ENCODE data around the gene RBM17.

RBM17 gene

GRCh38 chr10:6151087-6151977, 62.5 kb downstream of the RBM17 start:
- Histone ChIP-seq H3K4me3 (replicated peaks; ENCODE audit: insufficient read depth, low read length) (peak overlapping the region; percentile 6; the same call in 1 of the 2 replicates), H3K27me3 (ENCODE audit: insufficient read depth, poor library complexity, severe bottlenecking) (no peaks in the 10 kb centered on the region), H3K27ac (replicated peaks) (peak overlapping the region; percentile 67)
- no peak for TF ChIP-seq GABPA (IDR thresholded peaks at IDR 0.05; ENCODE audit: low read depth)
- TF ChIP-seq, protein P1, sequence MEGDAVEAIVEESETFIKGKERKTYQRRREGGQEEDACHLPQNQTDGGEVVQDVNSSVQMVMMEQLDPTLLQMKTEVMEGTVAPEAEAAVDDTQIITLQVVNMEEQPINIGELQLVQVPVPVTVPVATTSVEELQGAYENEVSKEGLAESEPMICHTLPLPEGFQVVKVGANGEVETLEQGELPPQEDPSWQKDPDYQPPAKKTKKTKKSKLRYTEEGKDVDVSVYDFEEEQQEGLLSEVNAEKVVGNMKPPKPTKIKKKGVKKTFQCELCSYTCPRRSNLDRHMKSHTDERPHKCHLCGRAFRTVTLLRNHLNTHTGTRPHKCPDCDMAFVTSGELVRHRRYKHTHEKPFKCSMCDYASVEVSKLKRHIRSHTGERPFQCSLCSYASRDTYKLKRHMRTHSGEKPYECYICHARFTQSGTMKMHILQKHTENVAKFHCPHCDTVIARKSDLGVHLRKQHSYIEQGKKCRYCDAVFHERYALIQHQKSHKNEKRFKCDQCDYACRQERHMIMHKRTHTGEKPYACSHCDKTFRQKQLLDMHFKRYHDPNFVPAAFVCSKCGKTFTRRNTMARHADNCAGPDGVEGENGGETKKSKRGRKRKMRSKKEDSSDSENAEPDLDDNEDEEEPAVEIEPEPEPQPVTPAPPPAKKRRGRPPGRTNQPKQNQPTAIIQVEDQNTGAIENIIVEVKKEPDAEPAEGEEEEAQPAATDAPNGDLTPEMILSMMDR (IDR thresholded peaks at IDR 0.05; ENCODE audit: insufficient read depth, low read length): peak; percentile 20
- TF ChIP-seq, protein P2, sequence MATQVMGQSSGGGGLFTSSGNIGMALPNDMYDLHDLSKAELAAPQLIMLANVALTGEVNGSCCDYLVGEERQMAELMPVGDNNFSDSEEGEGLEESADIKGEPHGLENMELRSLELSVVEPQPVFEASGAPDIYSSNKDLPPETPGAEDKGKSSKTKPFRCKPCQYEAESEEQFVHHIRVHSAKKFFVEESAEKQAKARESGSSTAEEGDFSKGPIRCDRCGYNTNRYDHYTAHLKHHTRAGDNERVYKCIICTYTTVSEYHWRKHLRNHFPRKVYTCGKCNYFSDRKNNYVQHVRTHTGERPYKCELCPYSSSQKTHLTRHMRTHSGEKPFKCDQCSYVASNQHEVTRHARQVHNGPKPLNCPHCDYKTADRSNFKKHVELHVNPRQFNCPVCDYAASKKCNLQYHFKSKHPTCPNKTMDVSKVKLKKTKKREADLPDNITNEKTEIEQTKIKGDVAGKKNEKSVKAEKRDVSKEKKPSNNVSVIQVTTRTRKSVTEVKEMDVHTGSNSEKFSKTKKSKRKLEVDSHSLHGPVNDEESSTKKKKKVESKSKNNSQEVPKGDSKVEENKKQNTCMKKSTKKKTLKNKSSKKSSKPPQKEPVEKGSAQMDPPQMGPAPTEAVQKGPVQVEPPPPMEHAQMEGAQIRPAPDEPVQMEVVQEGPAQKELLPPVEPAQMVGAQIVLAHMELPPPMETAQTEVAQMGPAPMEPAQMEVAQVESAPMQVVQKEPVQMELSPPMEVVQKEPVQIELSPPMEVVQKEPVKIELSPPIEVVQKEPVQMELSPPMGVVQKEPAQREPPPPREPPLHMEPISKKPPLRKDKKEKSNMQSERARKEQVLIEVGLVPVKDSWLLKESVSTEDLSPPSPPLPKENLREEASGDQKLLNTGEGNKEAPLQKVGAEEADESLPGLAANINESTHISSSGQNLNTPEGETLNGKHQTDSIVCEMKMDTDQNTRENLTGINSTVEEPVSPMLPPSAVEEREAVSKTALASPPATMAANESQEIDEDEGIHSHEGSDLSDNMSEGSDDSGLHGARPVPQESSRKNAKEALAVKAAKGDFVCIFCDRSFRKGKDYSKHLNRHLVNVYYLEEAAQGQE (IDR thresholded peaks at IDR 0.05; ENCODE audit: insufficient replicate concordance, low read depth): no peak
- TF ChIP-seq POLR2AphosphoS5 (IDR thresholded peaks at IDR 0.05; ENCODE audit: low read depth): no peak
- TF ChIP-seq SPI1 (IDR thresholded peaks at IDR 0.05; ENCODE audit: borderline replicate concordance, low read depth): peak; percentile 82
- DNase-seq (ENCODE audit: low read depth in 1 of 2, low spot score in 1 of 2): peak; percentile 59 to 80

DNA sequence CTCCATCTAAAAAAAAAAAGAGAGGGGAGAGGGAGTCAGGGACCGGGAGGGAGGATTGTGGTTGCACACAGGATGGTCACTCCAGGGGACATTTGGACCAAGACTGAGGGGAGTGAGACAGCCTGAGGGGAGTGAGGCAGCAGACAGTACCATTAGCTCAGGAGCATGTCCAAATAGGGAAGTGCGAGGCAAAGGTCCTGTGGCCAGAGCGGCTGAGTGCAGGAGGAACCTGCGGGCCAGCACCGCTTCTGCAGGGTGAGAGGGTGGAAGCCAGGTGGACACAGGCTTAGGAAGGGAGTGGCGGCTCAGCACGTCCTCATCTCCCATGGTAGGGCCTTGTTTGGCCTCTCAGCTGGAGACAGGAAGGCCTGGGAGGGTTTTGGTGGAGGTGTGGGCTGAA, 65.0 kb downstream of the RBM17 start:
- Histone ChIP-seq H3K27ac (replicated peaks) (no peak overlapping the region), H3K27me3 (ENCODE audit: insufficient read depth, poor library complexity, severe bottlenecking) (no peaks in the 10 kb centered on the region), H3K4me3 (replicated peaks; ENCODE audit: insufficient read depth, low read length) (no peak overlapping the region)
- DNase-seq (ENCODE audit: low read depth in 1 of 2, low spot score in 1 of 2): no peak
- no peak for TF ChIP-seq SPI1 (IDR thresholded peaks at IDR 0.05; ENCODE audit: borderline replicate concordance, low read depth)
- TF ChIP-seq, protein P2 (IDR thresholded peaks at IDR 0.05; ENCODE audit: insufficient replicate concordance, low read depth): no peak
- no peak for TF ChIP-seq POLR2AphosphoS5 (IDR thresholded peaks at IDR 0.05; ENCODE audit: low read depth)
- TF ChIP-seq GABPA (IDR thresholded peaks at IDR 0.05; ENCODE audit: low read depth): no peak
- TF ChIP-seq, protein P1 (IDR thresholded peaks at IDR 0.05; ENCODE audit: insufficient read depth, low read length): no peak

DNA sequence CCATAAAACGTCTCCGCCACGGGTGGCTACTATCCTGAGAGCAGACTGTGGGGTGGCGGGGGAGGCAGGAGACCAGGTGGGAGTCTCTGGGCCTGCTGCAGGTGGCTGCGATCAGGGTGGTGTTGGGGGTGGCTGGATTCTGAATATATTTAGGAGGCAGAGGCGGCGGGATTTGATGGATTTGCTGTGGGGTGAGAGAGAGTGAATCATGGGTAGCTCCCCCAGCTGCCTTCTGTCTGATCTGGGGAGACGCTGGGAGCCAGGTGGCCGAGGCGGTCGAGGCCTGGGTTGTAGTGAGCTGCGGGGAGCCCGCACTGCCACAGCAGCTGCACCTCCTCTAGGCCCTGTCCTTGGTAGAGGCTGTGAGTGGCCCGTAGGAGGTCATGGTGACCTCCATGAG, 65.7 kb downstream of the RBM17 start:
- TF ChIP-seq SPI1 (IDR thresholded peaks at IDR 0.05; ENCODE audit: borderline replicate concordance, low read depth) (no peak), GABPA (IDR thresholded peaks at IDR 0.05; ENCODE audit: low read depth) (no peak), POLR2AphosphoS5 (IDR thresholded peaks at IDR 0.05; ENCODE audit: low read depth) (no peak)
- TF ChIP-seq, protein P1 (IDR thresholded peaks at IDR 0.05; ENCODE audit: insufficient read depth, low read length): no peak
- TF ChIP-seq, protein P2 (IDR thresholded peaks at IDR 0.05; ENCODE audit: insufficient replicate concordance, low read depth): no peak
- H3K4me3 ChIP-seq (replicated peaks; ENCODE audit: insufficient read depth, low read length): no peak overlapping the region
- H3K27ac ChIP-seq (replicated peaks): no peak overlapping the region
- no peak for DNase-seq (ENCODE audit: low read depth in 1 of 2, low spot score in 1 of 2)
- H3K27me3 ChIP-seq (ENCODE audit: insufficient read depth, poor library complexity, severe bottlenecking): no peaks in the 10 kb centered on the region

Data from HL-60 (cell line).